CD4-positive, alpha-beta T cell (primary cell): ENCODE data around the gene PPP1R8. TPM values are rescaled to one million over a fixed set of nuclear protein-coding genes. Genes with fewer than 3 reads are reported as not detected.
A peak's percentile ranks its signal among the peaks of the same experiment; 100 is the strongest.

Experiments
- ATAC-seq: fragments of 200-7000 bp; cut with Tn5 transposase; one replicate; pipeline ENCODE4 v1.10.0; 2022; ENCODE audit warnings: mild to moderate bottlenecking; ENCODE audit not compliant: poor library complexity
- CTCF ChIA-PET: fragments of 350-600 bp; sonication (Branson Sonifier 250); formaldehyde crosslinking; loops from one replicate; lab custom pipeline; 2021; ENCODE audit warnings: antibody characterized with exemption, inconsistent platforms; lab: Charles Lee
- POLR2A ChIA-PET: fragments of 350-600 bp; sonication (Branson Sonifier 250); formaldehyde crosslinking; loops from one replicate; lab custom pipeline; 2021; ENCODE audit warnings: antibody characterized with exemption, inconsistent platforms; lab: Charles Lee
- DNase-seq, 14 experiments: peaks; one replicate each; pipeline ENCODE4 v3.0.0-alpha.2; 2013 to 2020; ENCODE audit warnings: mixed read lengths in 2 of 14
- H3K27ac ChIP-seq, 2 donors: one replicate each; pipeline versions ENCODE4 v1.5.1 to v1.7.0; 2013; ENCODE audit warnings: low read length in 2 of 2, low read depth in 1 of 2, mild to moderate bottlenecking in 1 of 2
- H3K27me3 ChIP-seq, 2 experiments: 1 replicate in 1 of 2; 2 replicates in 1 of 2; pipeline versions ENCODE4 v1.6.1 to v1.7.0; 2013; ENCODE audit warnings: low read length in 2 of 2, control low read depth in 1 of 2, mild to moderate bottlenecking in 1 of 2, moderate library complexity in 1 of 2; ENCODE audit not compliant: insufficient read depth in 2 of 2, control insufficient read depth in 1 of 2
- H3K36me3 ChIP-seq: one replicate; pipeline ENCODE4 v1.6.1; 2013; ENCODE audit warnings: low read length, control low read depth; ENCODE audit not compliant: insufficient read depth
- H3K4me1 ChIP-seq: one replicate; pipeline ENCODE4 v1.6.1; 2013; ENCODE audit warnings: low read length, control low read depth; ENCODE audit not compliant: insufficient read depth
- H3K4me3 ChIP-seq: one replicate; pipeline ENCODE4 v1.5.1; 2013; ENCODE audit warnings: mild to moderate bottlenecking, low read length, moderate library complexity
- H3K9me3 ChIP-seq, 2 experiments: 1 replicate in 1 of 2; 2 replicates in 1 of 2; pipeline versions ENCODE4 v1.6.1 to v1.7.0; 2013; ENCODE audit warnings: low read length in 2 of 2, mild to moderate bottlenecking in 2 of 2, control low read depth in 1 of 2, moderate library complexity in 1 of 2; ENCODE audit not compliant: control insufficient read depth in 1 of 2, insufficient read depth in 1 of 2
- H3K27ac Mint-ChIP-seq: one replicate; pipeline ENCODE4 v1.8.0; 2020; ENCODE audit warnings: mixed read lengths
- H3K27me3 Mint-ChIP-seq: one replicate; pipeline ENCODE4 v1.8.0; 2021; ENCODE audit warnings: mixed read lengths
- H3K36me3 Mint-ChIP-seq: one replicate; pipeline ENCODE4 v1.8.0; 2021; ENCODE audit warnings: low read depth, mixed read lengths
- H3K4me1 Mint-ChIP-seq: one replicate; pipeline ENCODE4 v1.8.0; 2021; ENCODE audit warnings: low read depth, mixed read lengths
- H3K4me3 Mint-ChIP-seq: one replicate; pipeline ENCODE4 v1.8.0; 2020; ENCODE audit warnings: mild to moderate bottlenecking, mixed read lengths
- H3K9me3 Mint-ChIP-seq: one replicate; pipeline ENCODE4 v1.8.0; 2020; ENCODE audit warnings: mixed read lengths
- intact Hi-C, 2 experiments: fragments of 100-400 bp; cut with DNase I in 1 of 2; cut with micrococcal nuclease in 1 of 2; formaldehyde crosslinking; loops; one replicate each; pipeline versions ENCODE4 v1.15.1 to v1.9.0; 2023 to 2025; cut with DNase I, micrococcal nuclease
- total RNA-seq, 174 experiments: library from RNA in 2 of 174; stranded (reverse) in 2 of 174; gene quantifications; one replicate each; pipeline ENCODE4 v1.2.3 and lab custom pipeline; 2021 to 2026
- TF ChIP-seq, protein P1 (sequence below): fragments of 200-600 bp; IDR thresholded peaks from one replicate; pipeline ENCODE4 v1.8.0; 2022; ENCODE audit warnings: antibody characterized with exemption, mild to moderate bottlenecking

PPP1R8 gene
- total RNA-seq, 2 experiments from 2014 or later: 14.8 to 15.7 TPM

DNA sequence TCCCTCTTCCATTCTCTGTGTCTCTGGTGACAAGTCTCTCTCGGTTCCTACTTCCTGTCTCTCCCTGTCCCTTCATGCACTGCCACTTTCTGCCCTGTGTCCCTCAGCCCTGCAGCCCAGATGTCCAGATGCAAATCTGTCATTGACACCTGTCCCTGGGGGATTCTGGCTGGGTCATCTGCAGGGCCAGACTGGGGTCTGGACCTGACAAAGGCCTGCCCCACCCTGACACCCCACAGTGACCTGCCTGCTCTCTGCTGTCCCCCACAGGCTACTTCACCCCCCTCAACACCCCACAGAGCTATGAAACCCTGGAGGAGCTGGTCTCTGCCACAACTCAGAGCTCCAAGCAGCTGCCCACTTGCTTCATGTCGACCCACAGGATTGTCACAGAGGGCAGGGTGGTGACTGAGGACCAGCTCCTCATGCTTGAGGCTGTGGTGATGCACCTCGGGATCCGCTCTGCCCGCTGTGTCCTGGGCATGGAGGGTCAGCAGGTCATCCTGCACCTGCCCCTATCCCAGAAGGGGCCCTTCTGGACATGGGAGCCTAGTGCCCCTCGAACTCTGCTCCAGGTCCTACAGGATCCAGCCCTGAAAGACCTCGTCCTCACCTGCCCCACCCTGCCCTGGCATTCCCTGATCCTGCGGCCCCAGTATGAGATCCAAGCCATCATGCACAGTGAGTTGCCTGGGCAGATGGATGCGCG is 48.9 kb downstream of the PPP1R8 start:
- intact Hi-C loops: no loop called here
- ATAC-seq (no peak), DNase-seq (no peak)
- no peak overlapping the region for H3K4me3 Mint-ChIP-seq
- Histone ChIP-seq H3K36me3 (peaks cover 80% of the 10 kb centered on the region), H3K4me1 (peaks cover 78% of the 10 kb centered on the region), H3K27me3 (no peaks in the 10 kb centered on the region), H3K4me3 (no peak overlapping the region), H3K27ac (no peak overlapping the region), H3K9me3 (no peaks in the 10 kb centered on the region)
- no peaks in the 10 kb centered on the region for H3K27me3 Mint-ChIP-seq
- ChIA-PET POLR2A (interaction anchor here (0.5 to 0.6 kb wide), 2 partner anchors 110 to 155 kb away, joined by 3 to 4 read pairs; no protein-coding TSS in a partner anchor), CTCF (no interaction called here)
- peaks cover 74% of the 10 kb centered on the region for H3K36me3 Mint-ChIP-seq
- peaks cover 11% of the 10 kb centered on the region for H3K4me1 Mint-ChIP-seq
- no peak overlapping the region for H3K27ac Mint-ChIP-seq
- no peaks in the 10 kb centered on the region for H3K9me3 Mint-ChIP-seq
- TF ChIP-seq, protein P1, sequence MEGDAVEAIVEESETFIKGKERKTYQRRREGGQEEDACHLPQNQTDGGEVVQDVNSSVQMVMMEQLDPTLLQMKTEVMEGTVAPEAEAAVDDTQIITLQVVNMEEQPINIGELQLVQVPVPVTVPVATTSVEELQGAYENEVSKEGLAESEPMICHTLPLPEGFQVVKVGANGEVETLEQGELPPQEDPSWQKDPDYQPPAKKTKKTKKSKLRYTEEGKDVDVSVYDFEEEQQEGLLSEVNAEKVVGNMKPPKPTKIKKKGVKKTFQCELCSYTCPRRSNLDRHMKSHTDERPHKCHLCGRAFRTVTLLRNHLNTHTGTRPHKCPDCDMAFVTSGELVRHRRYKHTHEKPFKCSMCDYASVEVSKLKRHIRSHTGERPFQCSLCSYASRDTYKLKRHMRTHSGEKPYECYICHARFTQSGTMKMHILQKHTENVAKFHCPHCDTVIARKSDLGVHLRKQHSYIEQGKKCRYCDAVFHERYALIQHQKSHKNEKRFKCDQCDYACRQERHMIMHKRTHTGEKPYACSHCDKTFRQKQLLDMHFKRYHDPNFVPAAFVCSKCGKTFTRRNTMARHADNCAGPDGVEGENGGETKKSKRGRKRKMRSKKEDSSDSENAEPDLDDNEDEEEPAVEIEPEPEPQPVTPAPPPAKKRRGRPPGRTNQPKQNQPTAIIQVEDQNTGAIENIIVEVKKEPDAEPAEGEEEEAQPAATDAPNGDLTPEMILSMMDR: no peak

DNA sequence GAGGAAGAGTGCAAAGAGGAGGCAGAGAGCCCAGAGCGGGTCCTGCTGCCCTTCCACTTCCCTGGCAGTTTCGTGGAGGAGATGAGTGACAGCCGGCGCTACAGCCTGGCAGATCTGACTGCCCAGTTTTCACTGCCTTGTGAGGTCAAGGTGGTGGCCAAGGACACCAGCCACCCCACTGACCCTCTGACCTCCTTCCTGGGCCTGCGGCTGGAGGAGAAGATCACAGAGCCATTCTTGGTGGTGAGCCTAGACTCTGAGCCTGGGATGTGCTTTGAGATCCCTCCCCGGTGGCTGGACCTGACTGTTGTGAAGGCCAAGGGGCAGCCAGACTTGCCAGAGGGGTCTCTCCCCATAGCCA is 51.9 kb downstream of the PPP1R8 start:
- Mint-ChIP-seq H3K36me3 (peaks cover 88% of the 10 kb centered on the region), H3K4me3 (no peak overlapping the region), H3K27me3 (no peaks in the 10 kb centered on the region), H3K27ac (no peak overlapping the region), H3K9me3 (no peaks in the 10 kb centered on the region), H3K4me1 (peaks cover 22% of the 10 kb centered on the region)
- peaks cover 89% of the 10 kb centered on the region for H3K36me3 ChIP-seq
- peaks cover 0 to 4% of the 10 kb centered on the region in 2 experiments for H3K9me3 ChIP-seq
- TF ChIP-seq, protein P1: no peak
- H3K27me3 ChIP-seq: no peaks in the 10 kb centered on the region
- no peak for DNase-seq
- H3K4me3 ChIP-seq: no peak overlapping the region
- no peak for ATAC-seq
- ChIA-PET POLR2A (no interaction called here), CTCF (no interaction called here)
- peaks cover 78% of the 10 kb centered on the region for H3K4me1 ChIP-seq
- intact Hi-C loops: no loop called here
- H3K27ac ChIP-seq: no peak overlapping the region

DNA sequence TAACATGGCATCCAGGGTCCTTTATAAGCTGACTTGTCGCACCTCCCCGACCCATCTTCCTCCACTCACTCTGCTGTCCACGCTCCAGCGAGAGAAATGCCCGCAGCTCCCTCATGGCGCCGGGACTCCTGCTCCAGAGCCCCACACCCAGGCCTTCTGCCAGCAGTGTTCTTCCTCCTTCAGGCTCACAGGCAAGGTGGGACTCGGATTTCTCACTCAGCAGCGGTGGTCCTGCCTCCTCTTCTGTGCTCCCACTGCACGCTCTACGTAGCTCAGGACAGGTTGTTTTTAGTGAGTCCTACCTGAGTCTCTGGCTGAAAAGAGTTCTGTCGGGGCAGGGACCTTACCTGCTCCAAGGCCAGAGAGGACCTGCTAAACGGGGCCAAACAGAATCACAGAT is 53.0 kb downstream of the PPP1R8 start:
- H3K36me3 Mint-ChIP-seq: peaks cover 82% of the 10 kb centered on the region
- TF ChIP-seq, protein P1: no peak
- H3K27ac Mint-ChIP-seq: peak overlapping the region; percentile 47
- H3K27ac ChIP-seq: no peak overlapping the region
- no peak for DNase-seq
- no peaks in the 10 kb centered on the region for H3K9me3 Mint-ChIP-seq
- H3K4me3 Mint-ChIP-seq: no peak overlapping the region
- H3K27me3 ChIP-seq: no peaks in the 10 kb centered on the region
- intact Hi-C loops: no loop called here
- no peak for ATAC-seq
- peaks cover 79% of the 10 kb centered on the region for H3K4me1 ChIP-seq
- H3K9me3 ChIP-seq: peaks cover 0 to 4% of the 10 kb centered on the region in 2 experiments
- ChIA-PET CTCF (no interaction called here), POLR2A (no interaction called here)
- peaks cover 80% of the 10 kb centered on the region for H3K36me3 ChIP-seq
- H3K4me3 ChIP-seq: no peak overlapping the region
- H3K4me1 Mint-ChIP-seq: peaks cover 22% of the 10 kb centered on the region
- no peaks in the 10 kb centered on the region for H3K27me3 Mint-ChIP-seq
